ENCODE measurements around the gene DESI2.
"Not testable (repeated sequence)": the region's sequence is repeated elsewhere in the genome, so short reads cannot be mapped to it uniquely, and the experiment has no call there.

- not testable (repeated sequence) for TF ChIP-seq CTCF (IDR thresholded peaks at IDR 0.05; ENCODE audit: insufficient read depth, low read length); POLR2AphosphoS5 (IDR thresholded peaks at IDR 0.05; ENCODE audit: low read depth); GABPA (IDR thresholded peaks at IDR 0.05; ENCODE audit: low read depth)
Observed at GRCh38 chr1:244666672-244667418, 13.9 kb downstream of the DESI2 start.

Measured in HL-60 (cell line).